GM19351 (cell line): Measurements from ENCODE around the gene VSIG8.

ENCODE experiments used
- ATAC-seq: cut with Tn5 transposase; IDR thresholded peaks from one replicate; pipeline ENCODE4 v1.9.1; 2021; ENCODE audit warnings: mild to moderate bottlenecking, moderate library complexity; ENCODE audit not compliant: unreplicated experiment

VSIG8 gene

DNA sequence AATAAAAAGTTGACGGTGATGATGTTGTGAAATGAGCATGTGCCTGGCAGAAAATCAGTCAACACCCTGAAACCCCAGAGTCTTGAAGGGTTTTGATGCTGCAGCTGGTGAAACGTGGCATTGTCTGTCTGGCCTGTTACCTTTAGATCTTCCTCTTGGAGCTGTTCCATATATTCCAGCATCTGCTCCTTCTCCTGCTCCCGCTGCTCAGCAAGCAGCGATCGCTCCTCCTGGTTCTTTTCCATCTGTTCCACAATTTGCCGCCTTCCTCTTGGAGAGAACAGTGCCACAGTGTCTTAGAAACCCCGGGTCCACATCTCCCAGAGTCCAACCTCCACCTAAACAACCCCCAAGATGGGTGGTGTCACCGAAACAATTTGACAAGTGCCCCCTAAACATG, 21.8 kb upstream of the VSIG8 start:
- ATAC-seq, result no peak

DNA sequence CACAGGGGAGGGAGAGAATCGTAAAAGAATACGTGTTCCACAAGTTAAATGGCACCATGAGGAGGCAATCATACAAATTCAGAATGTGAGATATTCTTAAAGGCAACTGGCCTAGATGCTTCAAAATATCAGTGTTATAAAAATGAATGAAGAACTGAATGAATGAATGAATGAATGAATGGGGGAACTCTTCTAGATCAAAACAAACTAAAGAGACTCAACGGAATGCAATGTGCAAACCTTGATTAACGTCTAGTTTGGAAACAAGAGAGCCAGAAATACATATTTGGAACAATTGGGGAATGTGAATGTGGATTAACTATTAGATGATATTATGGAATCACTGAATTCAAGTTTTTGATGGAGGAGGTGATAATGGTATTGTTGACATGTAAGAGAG, 20.7 kb upstream of the VSIG8 start:
- ATAC-seq, result no peak

DNA sequence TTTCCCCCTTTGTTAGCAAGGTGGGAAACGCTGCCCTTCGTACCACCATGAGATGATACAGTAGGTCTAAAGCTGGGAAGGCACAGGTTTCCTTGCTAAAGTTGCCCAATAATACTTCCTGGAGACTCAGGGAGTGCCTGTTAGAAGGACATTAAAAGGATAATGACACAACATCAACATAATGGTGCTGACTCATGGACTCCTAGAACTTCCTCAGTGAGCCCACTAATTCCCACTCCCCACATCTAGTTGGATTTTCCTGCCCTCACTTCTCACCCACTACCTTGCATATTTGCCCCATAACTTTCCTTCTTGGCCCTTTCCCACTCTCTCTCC, 20.0 kb upstream of the VSIG8 start:
- ATAC-seq, result no peak

- ATAC-seq, result no peak
Observed at GRCh38 chr1:159881622-159882526, 19.4 kb upstream of the VSIG8 start.

GRCh38 chr1:159880430-159880829, 18.0 kb upstream of the VSIG8 start:
- no peak for ATAC-seq

DNA sequence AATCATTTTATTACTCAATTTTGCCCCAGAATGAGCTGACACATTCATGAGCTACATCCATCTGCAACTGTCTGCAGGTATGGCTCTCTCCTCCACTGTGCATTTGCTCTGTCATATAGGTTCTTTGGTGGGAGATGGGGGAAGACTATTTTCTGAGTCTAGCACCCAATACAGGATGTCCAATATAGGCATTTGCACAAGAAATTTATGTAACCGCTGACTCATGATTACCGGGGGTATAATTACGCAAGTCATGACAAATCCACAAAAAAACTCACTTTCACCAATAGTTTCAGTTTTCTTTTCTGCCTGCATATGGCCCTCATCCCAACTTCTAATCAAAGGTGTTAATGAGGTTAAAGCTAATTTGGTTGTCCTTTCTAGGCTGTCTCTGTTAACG, 17.5 kb upstream of the VSIG8 start:
- ATAC-seq, result no peak

DNA sequence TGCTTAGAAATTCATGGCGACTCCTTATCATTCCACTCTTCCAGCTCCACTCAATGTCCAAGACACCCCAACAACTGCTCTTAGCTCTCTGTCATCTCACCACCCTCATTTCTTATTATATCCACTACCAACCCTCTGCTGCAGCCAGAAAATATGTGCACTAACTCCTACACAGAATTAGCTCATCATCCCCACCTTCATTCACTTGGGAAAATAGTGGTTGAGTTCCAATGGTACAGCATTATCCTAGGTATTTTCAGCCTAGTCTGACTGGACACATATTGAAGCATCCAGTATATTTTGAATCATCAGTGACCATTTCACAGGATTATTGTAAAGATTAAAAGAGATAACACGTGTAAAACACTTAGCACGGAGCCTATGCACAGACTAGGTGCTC, 16.7 kb upstream of the VSIG8 start:
- no peak for ATAC-seq

- ATAC-seq, result no peak
Observed at GRCh38 chr1:159877695-159878444, 15.4 kb upstream of the VSIG8 start.

GRCh38 chr1:159873530-159874143, 11.2 kb upstream of the VSIG8 start:
- ATAC-seq, result no peak

DNA sequence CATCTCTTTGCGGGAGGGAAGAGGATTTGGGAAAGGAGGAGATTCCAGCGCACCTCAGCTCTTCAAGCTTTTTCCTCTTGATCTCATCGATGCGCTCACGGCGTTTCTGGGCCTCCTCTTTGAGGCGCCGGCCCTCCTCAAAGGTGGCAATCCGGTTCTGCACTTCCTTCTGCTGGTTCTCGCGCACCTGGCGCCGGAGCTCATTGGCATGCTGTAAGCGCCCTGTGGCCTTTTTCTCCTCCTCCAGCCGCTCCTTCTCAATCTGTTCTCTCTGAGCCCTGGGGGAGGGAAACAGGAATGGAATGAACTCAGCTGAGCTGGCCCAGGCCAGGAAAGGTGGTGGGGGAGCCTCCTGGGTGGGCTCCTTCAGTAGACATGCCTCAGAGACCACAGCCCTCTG, 10.4 kb upstream of the VSIG8 start:
- ATAC-seq, result no peak

- no peak for ATAC-seq
Observed at GRCh38 chr1:159870704-159871103, 8.2 kb upstream of the VSIG8 start.

DNA sequence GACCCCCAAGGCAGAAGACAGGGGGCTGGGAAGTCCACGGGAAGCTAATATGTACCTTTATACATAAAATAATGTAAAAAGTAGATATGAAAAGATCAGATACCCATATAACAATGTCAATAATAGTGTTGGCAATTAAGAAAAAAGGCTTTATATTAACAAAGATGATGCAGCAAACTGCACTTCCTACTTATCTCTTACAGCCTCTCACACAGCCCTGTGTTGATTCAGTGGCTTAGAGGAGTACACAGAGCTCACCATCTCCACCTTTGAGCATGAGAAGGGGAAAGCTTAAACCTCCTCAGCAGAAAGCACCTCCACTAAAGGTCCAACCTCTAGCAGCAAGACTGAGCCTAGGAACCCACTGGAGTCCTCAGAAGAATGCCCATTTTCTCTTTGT, 7.2 kb upstream of the VSIG8 start:
- ATAC-seq, result no peak

GRCh38 chr1:159869173-159869572, 6.7 kb upstream of the VSIG8 start:
- peak; percentile 68 for ATAC-seq

- ATAC-seq, result no peak
Observed at GRCh38 chr1:159868766-159869165, 6.3 kb upstream of the VSIG8 start.

DNA sequence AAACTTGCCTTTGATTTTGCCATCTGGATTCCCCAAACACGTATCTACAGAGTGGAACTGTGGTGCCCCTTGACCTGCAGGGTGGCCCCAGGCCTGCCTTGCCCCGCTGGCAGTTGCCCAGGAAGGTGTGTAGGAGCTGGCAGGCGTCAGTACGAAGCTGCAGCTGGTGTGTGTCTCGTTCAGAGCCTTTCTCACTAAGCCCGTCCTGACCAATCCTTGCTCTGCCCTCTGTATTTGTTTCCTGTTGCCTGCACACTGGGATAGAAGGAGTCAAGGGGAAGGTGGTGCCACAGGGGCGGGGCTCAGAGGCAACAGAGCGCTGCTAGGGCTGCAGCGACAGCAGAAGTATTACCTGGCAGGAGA, 5.2 kb upstream of the VSIG8 start:
- ATAC-seq, result no peak

DNA sequence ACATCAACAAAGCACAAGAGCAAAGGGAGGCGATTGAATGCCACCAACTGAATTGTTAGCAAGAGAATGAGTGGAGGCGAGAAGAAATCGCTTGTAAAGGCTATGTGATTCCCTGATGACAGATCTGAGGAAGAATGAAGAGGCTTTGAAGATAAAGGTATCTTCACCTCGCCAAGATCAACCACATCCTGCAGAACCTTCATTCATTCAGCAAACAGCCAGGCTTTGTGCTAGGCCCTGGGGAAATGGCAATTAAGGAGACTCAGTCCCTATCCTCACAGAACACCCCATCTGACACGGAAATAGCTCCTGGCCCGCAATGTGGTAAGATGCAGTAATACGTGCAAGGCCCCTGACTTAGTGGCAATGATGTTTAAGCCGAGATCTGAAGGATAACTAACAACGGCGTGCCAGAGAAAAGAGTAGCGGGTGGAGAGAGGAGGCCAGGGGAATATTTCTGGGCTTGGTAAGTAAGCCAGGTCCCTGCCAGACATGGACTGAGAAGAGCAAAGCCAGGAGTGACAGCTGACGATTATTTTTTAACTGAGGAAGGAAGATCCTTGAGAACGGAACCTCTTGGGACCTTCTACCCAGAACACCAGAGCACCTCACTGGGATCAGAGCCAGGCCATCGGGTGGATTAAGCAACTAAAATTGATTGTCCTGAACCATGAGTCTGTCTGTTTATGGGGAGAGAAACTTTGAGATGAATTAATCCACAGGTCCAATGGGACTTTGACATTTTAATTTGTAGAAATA, 4.6 kb upstream of the VSIG8 start:
- no peak for ATAC-seq

GRCh38 chr1:159866066-159866465, 3.6 kb upstream of the VSIG8 start:
- no peak for ATAC-seq

GRCh38 chr1:159864262-159864661, 1.8 kb upstream of the VSIG8 start:
- no peak for ATAC-seq

- no peak for ATAC-seq
Observed at GRCh38 chr1:159862031-159862430, 426 bp downstream of the VSIG8 start.

- ATAC-seq, result no peak
Observed at GRCh38 chr1:159861218-159861617, 1.2 kb downstream of the VSIG8 start.

GRCh38 chr1:159860456-159860855, 2.0 kb downstream of the VSIG8 start:
- ATAC-seq, result no peak
